ENCODE results near the gene HNRNPAB.
"Not testable (repeated sequence)": the region's sequence is repeated elsewhere in the genome, so short reads cannot be mapped to it uniquely, and the experiment has no call there.

HNRNPAB gene

DNA sequence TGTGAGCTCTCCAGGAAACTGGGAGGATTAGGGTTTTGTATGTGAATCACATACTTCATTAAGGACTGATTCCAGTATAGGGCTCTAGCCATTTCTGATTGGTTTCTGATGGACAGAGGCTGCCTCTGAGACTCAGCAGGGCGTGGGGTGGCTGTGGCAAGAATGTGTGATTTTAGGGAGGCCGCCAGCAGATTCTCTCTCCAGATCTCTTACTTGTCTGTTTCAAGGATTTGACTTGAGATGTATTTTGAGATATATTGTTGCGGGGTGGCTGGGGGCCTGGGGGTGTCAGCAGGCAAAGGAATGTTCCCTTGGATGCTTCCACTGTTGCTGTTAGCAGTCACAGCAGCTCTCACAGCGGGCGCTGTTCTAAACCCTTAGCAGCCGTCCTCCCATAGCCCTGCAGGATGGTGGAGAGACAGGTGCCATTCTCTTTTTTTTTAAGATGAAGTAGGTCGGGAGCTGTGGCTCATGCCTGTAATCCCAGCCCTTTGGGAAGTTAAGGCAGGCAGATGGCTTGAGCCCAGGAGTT is 8.0 kb upstream of the HNRNPAB start:
- in situ Hi-C loops (cut with MboI; ENCODE audit: low sequenced_read_pairs), result no loop called here

- in situ Hi-C loops (cut with MboI; ENCODE audit: low sequenced_read_pairs), result no loop called here
Measured at GRCh38 chr5:178196986-178197385, 7.3 kb upstream of the HNRNPAB start.

DNA sequence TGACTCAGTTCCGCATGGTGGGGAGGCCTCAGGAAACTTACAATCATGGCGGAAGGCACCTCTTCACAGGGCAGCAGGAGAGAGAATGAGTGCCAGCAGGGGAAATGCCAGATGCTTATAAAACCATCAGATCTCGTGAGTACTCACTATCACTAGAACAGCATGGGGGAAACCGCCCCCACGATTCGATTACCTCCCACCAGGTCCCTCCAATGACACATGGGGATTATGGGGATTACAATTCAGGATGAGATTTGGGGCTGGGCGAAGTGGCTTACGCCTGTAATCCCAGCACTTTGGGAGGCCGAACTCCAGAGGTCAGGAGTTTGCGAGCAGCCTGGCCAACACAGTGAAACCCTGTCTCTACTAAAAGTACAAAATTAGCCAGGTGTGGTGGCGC is 6.2 kb upstream of the HNRNPAB start:
- in situ Hi-C loops (cut with MboI; ENCODE audit: low sequenced_read_pairs), result not testable (repeated sequence)

GRCh38 chr5:178198706-178199105 is 5.6 kb upstream of the HNRNPAB start:
- in situ Hi-C loops (cut with MboI; ENCODE audit: low sequenced_read_pairs), result no loop called here

GRCh38 chr5:178199581-178200434 is 4.5 kb upstream of the HNRNPAB start:
- in situ Hi-C loops (cut with MboI; ENCODE audit: low sequenced_read_pairs), result no loop called here

GRCh38 chr5:178201221-178201926 is 3.0 kb upstream of the HNRNPAB start:
- in situ Hi-C loops (cut with MboI; ENCODE audit: low sequenced_read_pairs), result no loop called here

DNA sequence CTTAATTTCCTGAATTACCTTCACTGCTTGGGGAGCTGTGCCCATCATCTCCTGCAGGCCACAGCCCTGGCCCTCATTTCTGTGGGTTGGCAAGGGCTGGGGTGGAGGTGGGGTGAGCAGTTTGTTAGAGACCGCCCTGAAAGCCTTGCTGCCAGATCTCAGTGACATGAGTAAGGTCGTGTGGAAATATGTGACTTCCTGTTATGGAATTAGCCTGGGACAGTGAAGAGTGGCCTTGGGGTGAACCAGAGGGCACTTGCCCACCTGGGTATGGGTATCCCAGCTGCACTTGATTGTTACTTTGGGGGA is 2.5 kb upstream of the HNRNPAB start:
- in situ Hi-C loops (cut with MboI; ENCODE audit: low sequenced_read_pairs), result no loop called here

GRCh38 chr5:178202541-178202940 is 1.8 kb upstream of the HNRNPAB start:
- in situ Hi-C loops (cut with MboI; ENCODE audit: low sequenced_read_pairs), result no loop called here

- in situ Hi-C loops (cut with MboI; ENCODE audit: low sequenced_read_pairs), result no loop called here
Measured at GRCh38 chr5:178203670-178204181, 607 bp upstream of the HNRNPAB start.

- in situ Hi-C loops (cut with MboI; ENCODE audit: low sequenced_read_pairs), result no loop called here
Measured at GRCh38 chr5:178204935-178205748, 809 bp downstream of the HNRNPAB start.

- in situ Hi-C loops (cut with MboI; ENCODE audit: low sequenced_read_pairs), result no loop called here
Measured at GRCh38 chr5:178205749-178206047, 1.4 kb downstream of the HNRNPAB start.

DNA sequence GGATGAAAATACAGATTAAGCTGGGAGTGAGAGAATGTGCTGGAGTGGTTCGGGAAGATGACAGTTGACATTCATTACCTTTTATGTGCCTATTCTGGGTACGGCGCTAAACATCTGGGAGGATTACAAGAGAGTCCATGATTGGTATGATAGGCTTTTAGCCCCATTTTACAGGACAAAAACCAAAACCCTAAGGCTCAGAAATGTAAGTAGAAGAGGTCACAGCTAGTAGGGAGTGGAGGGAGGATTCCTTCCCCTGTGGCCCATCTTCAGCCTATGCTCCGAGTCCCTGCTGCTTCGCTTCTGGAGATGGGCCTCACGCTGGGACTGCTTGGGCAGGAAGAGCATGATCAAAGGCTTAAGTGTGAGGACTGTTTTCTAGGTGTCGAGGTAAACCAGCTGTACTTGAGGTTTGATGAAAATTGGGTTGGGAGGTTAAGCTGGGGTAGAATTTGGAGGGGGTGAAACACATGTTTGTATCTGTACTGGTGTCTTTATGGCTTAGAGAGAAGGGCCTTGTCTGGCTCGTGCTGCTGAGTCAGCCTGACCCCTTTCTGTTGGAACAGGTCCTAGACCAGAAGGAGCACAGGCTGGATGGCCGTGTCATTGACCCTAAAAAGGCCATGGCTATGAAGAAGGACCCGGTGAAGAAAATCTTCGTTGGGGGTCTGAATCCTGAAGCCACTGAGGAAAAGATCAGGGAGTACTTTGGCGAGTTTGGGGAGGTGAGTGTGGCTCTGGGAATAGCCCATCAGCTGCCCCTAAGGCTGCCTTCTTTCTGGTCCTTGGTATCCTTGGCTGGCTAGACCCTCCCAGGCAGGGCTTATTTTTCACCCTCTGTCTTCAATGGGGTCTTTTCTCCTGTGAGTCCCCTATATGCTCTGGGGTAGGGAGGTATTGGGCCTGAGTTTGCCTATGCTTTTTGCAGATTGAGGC is 2.1 kb downstream of the HNRNPAB start:
- in situ Hi-C loops (cut with MboI; ENCODE audit: low sequenced_read_pairs), result no loop called here

DNA sequence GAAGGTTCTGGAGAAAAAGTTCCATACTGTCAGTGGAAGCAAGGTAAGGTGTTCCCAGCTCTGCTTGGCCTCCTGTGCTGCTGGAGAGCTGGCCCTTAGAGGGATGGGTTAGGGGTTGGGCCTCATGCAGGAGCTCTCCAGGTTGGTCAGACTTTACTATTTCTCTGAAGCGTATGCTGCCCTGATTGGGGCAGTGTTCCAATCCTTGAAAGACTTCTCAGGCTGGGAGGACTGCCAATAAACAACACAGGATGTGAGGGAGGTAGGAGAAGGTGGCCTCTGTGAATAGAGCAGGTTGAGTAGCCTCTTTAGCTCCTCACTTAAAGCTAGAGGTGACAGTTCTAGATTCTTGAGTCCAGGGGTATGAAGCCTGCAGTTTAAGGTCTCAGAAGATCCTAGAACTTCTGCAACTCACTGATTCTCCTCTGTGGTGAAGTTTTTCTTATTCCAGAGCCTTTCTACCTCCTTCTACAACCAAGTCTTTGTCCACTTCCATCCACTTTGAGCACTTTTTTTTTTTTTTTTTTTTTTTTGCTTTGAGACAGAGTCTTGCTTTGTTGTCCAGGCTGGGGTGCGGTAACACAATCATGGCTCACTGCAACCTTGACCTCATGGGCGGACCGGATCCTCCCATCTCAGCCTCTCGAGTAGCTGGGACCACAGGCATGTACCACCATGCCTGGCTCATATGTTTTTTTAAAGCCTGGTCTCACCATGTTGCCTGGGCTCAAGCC is 3.0 kb downstream of the HNRNPAB start:
- in situ Hi-C loops (cut with MboI; ENCODE audit: low sequenced_read_pairs), result no loop called here

GRCh38 chr5:178207917-178208280 is 3.6 kb downstream of the HNRNPAB start:
- in situ Hi-C loops (cut with MboI; ENCODE audit: low sequenced_read_pairs), result no loop called here

- in situ Hi-C loops (cut with MboI; ENCODE audit: low sequenced_read_pairs), result no loop called here
Measured at GRCh38 chr5:178208540-178209227, 4.4 kb downstream of the HNRNPAB start.

DNA sequence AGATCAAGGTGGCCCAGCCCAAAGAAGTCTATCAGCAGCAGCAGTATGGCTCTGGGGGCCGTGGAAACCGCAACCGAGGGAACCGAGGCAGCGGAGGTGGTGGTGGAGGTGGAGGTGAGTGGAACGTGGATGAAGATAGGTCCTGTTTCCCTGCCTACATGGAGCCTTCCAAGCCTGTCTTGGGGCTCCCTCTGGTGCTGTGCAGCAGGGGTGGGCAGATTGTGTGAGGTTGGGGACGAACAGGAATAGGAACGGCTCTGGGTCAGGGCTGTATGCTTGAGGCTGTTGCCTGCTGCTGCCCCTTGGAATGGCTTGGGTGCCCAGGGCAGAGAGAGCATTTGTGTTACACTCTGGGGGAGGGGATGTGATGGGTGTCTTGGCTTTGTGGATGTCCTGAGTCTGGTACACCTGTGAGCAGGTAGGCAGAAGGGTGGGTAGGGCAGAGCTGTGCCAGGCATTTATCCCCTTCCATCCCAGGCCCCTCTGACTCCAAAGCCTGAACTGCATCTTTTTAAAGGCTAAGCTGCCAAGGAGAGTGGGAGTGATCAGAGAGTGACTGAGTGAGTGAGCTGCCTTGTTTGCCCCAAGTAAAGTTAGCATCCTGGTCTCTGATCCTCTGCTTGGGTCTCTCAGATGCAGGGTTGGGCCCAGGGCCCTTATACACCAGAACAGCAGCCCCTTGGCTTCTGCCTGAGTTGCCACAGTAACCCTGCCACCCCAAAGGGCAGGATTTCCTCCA is 5.2 kb downstream of the HNRNPAB start:
- in situ Hi-C loops (cut with MboI; ENCODE audit: low sequenced_read_pairs), result no loop called here

DNA sequence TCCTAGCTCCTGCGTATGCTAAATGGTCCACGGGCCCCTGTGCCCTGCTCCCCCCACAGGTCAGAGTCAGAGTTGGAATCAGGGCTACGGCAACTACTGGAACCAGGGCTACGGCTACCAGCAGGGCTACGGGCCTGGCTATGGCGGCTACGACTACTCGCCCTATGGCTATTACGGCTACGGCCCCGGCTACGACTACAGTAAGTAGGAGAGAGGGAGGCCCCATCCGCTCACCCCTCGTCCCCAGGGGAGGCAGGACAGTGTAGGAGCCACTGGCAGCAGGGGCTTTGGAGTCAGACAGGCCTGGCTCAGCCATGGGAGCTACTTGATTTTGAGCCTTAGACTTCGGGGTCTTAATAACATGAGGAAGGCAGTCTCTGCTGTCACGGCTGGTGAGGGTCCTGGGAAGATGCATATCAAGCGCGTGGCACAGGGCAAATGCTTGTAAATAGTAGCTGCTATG is 5.8 kb downstream of the HNRNPAB start:
- in situ Hi-C loops (cut with MboI; ENCODE audit: low sequenced_read_pairs), result no loop called here

DNA sequence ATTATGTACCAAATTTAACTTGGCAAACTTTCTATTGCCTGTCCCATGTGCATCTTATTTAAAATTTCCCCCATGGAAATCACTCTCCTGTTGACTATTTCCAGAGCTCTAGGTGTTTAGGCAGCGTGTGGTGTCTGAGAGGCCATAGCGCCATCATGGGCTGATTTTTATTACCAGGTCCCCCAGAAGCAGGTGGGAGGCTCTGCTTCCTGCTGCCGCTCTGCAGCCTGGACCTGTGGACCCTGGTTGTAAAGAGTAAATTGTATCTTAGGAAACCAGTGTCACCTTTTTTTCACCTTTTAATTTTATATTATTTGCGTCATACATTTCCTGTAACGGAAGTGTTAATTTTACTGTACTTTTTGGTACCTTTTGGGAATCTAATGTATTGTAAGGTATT is 6.4 kb downstream of the HNRNPAB start:
- in situ Hi-C loops (cut with MboI; ENCODE audit: low sequenced_read_pairs), result no loop called here

All from HL-60/S4 (cell line).